Mesenchymal stem cell (in vitro differentiated cells and primary cell): ENCODE results near the gene LY6G6D.
A peak's percentile ranks its signal among the peaks of the same experiment; 100 is the strongest.

Experiments used
- DNase-seq: peaks from one replicate; pipeline ENCODE4 v3.0.0-alpha.2; 2013
- H2AFZ ChIP-seq: one replicate; pipeline ENCODE4 v1.6.1; 2013; ENCODE audit warnings: low read depth, mild to moderate bottlenecking, control low read depth, inconsistent platforms, low read length, moderate library complexity
- H2AK5ac ChIP-seq: 2 replicates; pipeline ENCODE4 v1.6.1; 2013; ENCODE audit warnings: low read length, moderate library complexity, mild to moderate bottlenecking, inconsistent platforms; ENCODE audit not compliant: severe bottlenecking
- H2BK120ac ChIP-seq: one replicate; pipeline ENCODE4 v1.6.1; 2013; ENCODE audit warnings: low read depth, mild to moderate bottlenecking, inconsistent platforms, low read length, moderate library complexity
- H2BK12ac ChIP-seq, 2 experiments: one replicate each; pipeline ENCODE4 v1.6.1; 2013; ENCODE audit warnings: inconsistent platforms in 2 of 2, low read length in 2 of 2, mild to moderate bottlenecking in 2 of 2, moderate library complexity in 2 of 2, control low read depth in 1 of 2
- H2BK15ac ChIP-seq: one replicate; pipeline ENCODE4 v1.6.1; 2013; ENCODE audit warnings: mild to moderate bottlenecking, low read depth, inconsistent platforms; ENCODE audit not compliant: poor library complexity, severe bottlenecking
- H2BK5ac ChIP-seq: 2 replicates; pipeline ENCODE4 v1.6.1; 2013; ENCODE audit warnings: low read depth, mild to moderate bottlenecking, low read length, control low read depth, inconsistent platforms; ENCODE audit not compliant: poor library complexity, severe bottlenecking
- H3K14ac ChIP-seq, 2 experiments: one replicate each; pipeline ENCODE4 v1.6.1; 2013; ENCODE audit warnings: inconsistent platforms in 2 of 2, low read length in 2 of 2, control low read depth in 1 of 2, mild to moderate bottlenecking in 1 of 2, moderate library complexity in 1 of 2
- H3K18ac ChIP-seq, 2 experiments: one replicate each; pipeline ENCODE4 v1.6.1; 2013; ENCODE audit warnings: inconsistent platforms in 2 of 2, low read length in 2 of 2, control low read depth in 1 of 2, low read depth in 1 of 2, mild to moderate bottlenecking in 1 of 2
- H3K23ac ChIP-seq, 2 experiments: one replicate each; pipeline ENCODE4 v1.6.1; 2013; ENCODE audit warnings: inconsistent platforms in 2 of 2, low read length in 2 of 2, mild to moderate bottlenecking in 2 of 2, moderate library complexity in 2 of 2, control low read depth in 1 of 2
- H3K27ac ChIP-seq: 2 replicates; pipeline ENCODE4 v1.5.1; 2013; ENCODE audit warnings: mild to moderate bottlenecking, moderate library complexity, low read length, control low read depth, inconsistent platforms; ENCODE audit not compliant: poor library complexity, severe bottlenecking
- H3K27me3 ChIP-seq, 2 experiments: 2 replicates each; pipeline versions ENCODE4 v1.6.1 to v1.7.0; 2013; ENCODE audit warnings: low read length in 2 of 2, mild to moderate bottlenecking in 2 of 2, moderate library complexity in 2 of 2, control low read depth in 1 of 2, inconsistent platforms in 1 of 2; ENCODE audit not compliant: control insufficient read depth in 1 of 2, insufficient read depth in 1 of 2
- H3K36me3 ChIP-seq, 2 experiments: 2 replicates each; pipeline versions ENCODE4 v1.6.1 to v1.7.0; 2013; ENCODE audit warnings: low read length in 2 of 2, control low read depth in 1 of 2, inconsistent platforms in 1 of 2, low read depth in 1 of 2, mild to moderate bottlenecking in 1 of 2; ENCODE audit not compliant: insufficient read depth in 2 of 2, control insufficient read depth in 1 of 2
- H3K4ac ChIP-seq, 2 experiments: one replicate each; pipeline ENCODE4 v1.6.1; 2013; ENCODE audit warnings: inconsistent platforms in 2 of 2, low read length in 2 of 2, mild to moderate bottlenecking in 2 of 2, moderate library complexity in 2 of 2, control low read depth in 1 of 2, low read depth in 1 of 2
- H3K4me1 ChIP-seq: 2 replicates; pipeline ENCODE4 v1.6.1; 2013; ENCODE audit warnings: low read depth, low read length, control low read depth; ENCODE audit not compliant: control insufficient read depth, insufficient read depth
- H3K4me2 ChIP-seq: 2 replicates; pipeline ENCODE4 v1.6.1; 2013; ENCODE audit warnings: low read length, mild to moderate bottlenecking, inconsistent platforms; ENCODE audit not compliant: poor library complexity, severe bottlenecking
- H3K4me3 ChIP-seq, 2 experiments: 2 replicates each; pipeline versions ENCODE4 v1.5.1 to v1.7.0; 2013; ENCODE audit warnings: low read length in 2 of 2, mild to moderate bottlenecking in 2 of 2, control low read depth in 1 of 2, low read depth in 1 of 2; ENCODE audit not compliant: insufficient read depth in 1 of 2
- H3K79me1 ChIP-seq: replicated peaks from 2 replicates; pipeline ENCODE4 v1.6.1; 2013; ENCODE audit warnings: mild to moderate bottlenecking, control low read depth, low read length, inconsistent platforms; ENCODE audit not compliant: poor library complexity, severe bottlenecking
- H3K9ac ChIP-seq: 2 replicates; pipeline ENCODE4 v1.7.0; 2013; ENCODE audit warnings: mild to moderate bottlenecking, low read length, moderate library complexity
- H3K9me3 ChIP-seq: 2 replicates; pipeline ENCODE4 v1.7.0; 2013; ENCODE audit warnings: mild to moderate bottlenecking, low read length; ENCODE audit not compliant: control insufficient read depth
- H4K8ac ChIP-seq: one replicate; pipeline ENCODE4 v1.6.1; 2013; ENCODE audit warnings: inconsistent platforms, mild to moderate bottlenecking, low read length, moderate library complexity
- H4K91ac ChIP-seq: one replicate; pipeline ENCODE4 v1.6.1; 2013; ENCODE audit warnings: mild to moderate bottlenecking, low read length, inconsistent platforms
- WGBS: methylation state at CpG from one replicate; pipeline ENCODE4 v1.1.7; 2013; ENCODE audit warnings: mixed read lengths; 5-methylcytosine and 5-hydroxymethylcytosine counted together

The LY6G6D gene

DNA sequence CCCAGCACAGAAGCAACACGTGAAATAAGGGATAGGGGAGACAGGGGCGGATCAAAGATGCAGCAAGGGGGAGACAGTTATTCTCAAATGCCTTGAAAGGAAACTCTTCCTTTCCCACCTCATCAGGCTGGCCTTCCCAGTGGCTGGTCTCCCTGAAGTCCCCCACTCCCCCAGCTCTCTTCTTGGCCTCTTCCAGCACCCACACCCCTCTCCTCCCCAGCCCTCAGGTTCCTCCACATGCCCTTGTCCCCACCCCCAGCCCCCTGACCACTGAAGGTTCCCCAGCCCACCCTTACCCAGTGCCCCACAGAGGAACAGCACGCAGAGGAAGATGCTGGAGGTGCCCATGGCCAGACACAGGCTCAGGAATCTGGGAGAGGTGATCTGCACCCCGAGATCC, 1.7 kb upstream of the LY6G6D start:
- no peak for DNase-seq

DNA sequence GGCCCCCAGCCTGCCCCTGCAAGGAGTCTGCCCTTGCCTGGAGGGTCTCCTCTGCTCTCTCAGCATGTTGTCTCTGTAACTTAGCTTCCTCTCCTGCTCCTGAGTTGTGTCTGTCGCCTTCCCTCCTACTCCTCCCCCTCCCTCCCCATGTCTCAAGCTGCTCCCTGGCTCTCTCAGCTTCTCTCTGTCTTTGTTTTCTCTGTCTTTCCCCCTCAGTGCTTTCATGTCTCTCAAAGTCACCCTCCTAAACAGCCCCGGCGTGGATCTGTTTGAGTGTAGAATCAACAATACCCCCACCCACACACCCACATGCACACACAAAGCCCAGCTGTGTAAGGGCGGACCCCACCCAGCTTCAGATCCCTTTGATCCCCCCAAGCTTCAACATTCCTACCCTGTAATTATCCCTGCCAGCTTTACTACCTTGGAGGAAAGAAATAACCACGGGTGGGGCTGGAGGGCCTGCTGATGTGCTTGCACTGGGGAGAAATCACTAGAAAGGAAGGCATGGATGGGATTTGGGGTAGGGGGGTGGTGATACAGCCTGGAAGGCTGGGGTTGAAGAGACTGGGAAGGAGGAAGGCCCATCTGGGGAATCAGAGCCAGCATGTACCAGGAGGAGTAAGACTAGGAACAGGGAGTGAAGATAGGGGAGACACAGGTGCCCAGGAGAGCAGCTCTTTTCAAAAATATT, 1.0 kb upstream of the LY6G6D start:
- Histone ChIP-seq H3K18ac (peak overlapping the region in 1 of 2 experiments; percentile 50), H3K4me3 (no peak overlapping the region), H3K36me3 (peaks cover 0 to 3% of the 10 kb centered on the region in 2 experiments), H3K79me1 (no peaks in the 10 kb centered on the region), H2BK15ac (no peak overlapping the region), H3K4me2 (no peak overlapping the region), H2BK120ac (no peak overlapping the region), H3K14ac (no peak overlapping the region), H3K27me3 (peaks cover 38 to 41% of the 10 kb centered on the region in 2 experiments), H2BK5ac (no peak overlapping the region), H3K4me1 (peaks cover 4% of the 10 kb centered on the region), H2AK5ac (no peak overlapping the region), H3K23ac (peak overlapping the region in 1 of 2 experiments; percentile 14), H3K27ac (no peak overlapping the region), H3K9ac (no peak overlapping the region), H3K4ac (peak overlapping the region in 1 of 2 experiments; percentile 43), H3K9me3 (no peaks in the 10 kb centered on the region), H4K91ac (no peak overlapping the region), H2AFZ (peak overlapping the region; percentile 78), H2BK12ac (peak overlapping the region in 1 of 2 experiments; percentile 15), H4K8ac (peak overlapping the region; percentile 84)
- 25% methylated on average over 5 of the region's 5 CpGs for WGBS
- DNase-seq = no peak

More for the DNA sequence above, 1.7 kb upstream of the LY6G6D start:
- Histone ChIP-seq H4K8ac (no peak overlapping the region), H3K4me2 (no peak overlapping the region), H3K9ac (no peak overlapping the region), H3K36me3 (peaks cover 0 to 3% of the 10 kb centered on the region in 2 experiments), H3K18ac (no peak overlapping the region), H3K9me3 (no peaks in the 10 kb centered on the region), H2BK12ac (no peak overlapping the region), H2BK5ac (no peak overlapping the region), H3K4me1 (peaks cover 4% of the 10 kb centered on the region), H3K14ac (no peak overlapping the region), H2AFZ (no peak overlapping the region), H2BK120ac (no peak overlapping the region), H3K4me3 (no peak overlapping the region), H2AK5ac (no peak overlapping the region), H3K4ac (no peak overlapping the region), H3K79me1 (no peaks in the 10 kb centered on the region), H3K27ac (no peak overlapping the region), H3K27me3 (peaks cover 38 to 41% of the 10 kb centered on the region in 2 experiments), H3K23ac (no peak overlapping the region), H2BK15ac (no peak overlapping the region), H4K91ac (no peak overlapping the region)
- WGBS = 47% methylated on average over 4 of the region's 4 CpGs

DNA sequence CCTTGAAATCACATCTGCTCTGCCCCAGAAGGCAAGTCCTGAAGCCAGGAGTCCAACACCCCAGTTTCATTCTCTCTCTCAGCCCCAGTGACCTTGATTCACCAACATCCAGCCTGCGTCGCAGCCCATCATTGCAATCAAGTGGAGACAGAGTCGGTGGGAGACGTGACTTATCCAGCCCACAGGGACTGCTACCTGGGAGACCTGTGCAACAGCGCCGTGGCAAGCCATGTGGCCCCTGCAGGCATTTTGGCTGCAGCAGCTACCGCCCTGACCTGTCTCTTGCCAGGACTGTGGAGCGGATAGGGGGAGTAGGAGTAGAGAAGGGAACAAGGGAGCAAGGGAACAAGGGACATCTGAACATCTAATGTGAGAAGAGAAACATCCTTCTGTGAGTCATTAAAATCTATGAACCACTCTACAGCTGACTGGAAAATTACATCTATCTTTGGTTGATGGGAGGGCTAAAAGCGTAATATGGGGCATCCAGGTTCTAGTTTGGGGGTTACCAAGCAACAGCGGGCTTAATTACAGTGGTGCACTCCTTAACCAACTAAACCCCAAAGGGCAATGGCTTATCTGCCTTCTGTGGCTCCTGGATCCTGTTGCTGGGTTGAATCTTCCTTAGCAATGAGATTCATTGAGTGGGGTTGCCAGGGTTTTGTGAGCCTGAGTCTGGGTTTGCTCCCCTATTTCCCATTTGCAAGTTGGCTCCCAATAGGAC, 2.5 kb downstream of the LY6G6D start:
- Histone ChIP-seq H2BK12ac (no peak overlapping the region), H3K9me3 (no peaks in the 10 kb centered on the region), H3K9ac (no peak overlapping the region)

DNA sequence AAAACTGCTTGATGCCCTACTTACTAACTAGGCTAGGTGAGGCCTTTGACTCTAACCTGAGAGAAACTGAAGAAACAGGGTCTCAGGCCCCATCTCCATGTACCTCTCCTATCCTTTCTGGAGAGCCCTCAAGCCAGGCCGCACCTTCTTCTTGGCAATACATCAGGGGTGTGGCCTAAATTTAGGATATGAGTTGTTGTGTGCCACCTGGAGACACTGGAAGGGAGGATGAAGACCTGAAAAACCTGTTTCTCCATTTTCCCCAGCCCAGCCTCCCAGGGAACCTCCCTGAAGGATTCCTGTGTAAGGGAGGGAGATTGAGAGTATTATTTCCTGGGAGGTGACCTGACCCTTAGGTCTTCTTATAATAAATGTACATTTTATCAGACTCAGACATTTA, 3.1 kb downstream of the LY6G6D start:
- no peak overlapping the region for H4K8ac ChIP-seq
- H3K4me2 ChIP-seq = no peak overlapping the region
- 100% methylated on average over 1 of the region's 1 CpG for WGBS
- peak overlapping the region in 1 of 2 experiments; percentile 7 for H2BK12ac ChIP-seq
- peaks cover 10 to 29% of the 10 kb centered on the region in 2 experiments for H3K27me3 ChIP-seq
- H3K27ac ChIP-seq = no peak overlapping the region
- H3K4me1 ChIP-seq = peaks cover 4% of the 10 kb centered on the region
- H3K18ac ChIP-seq = no peak overlapping the region
- no peak overlapping the region for H3K4me3 ChIP-seq
- H4K91ac ChIP-seq = peak overlapping the region; percentile 16
- no peak overlapping the region for H2AK5ac ChIP-seq
- DNase-seq = no peak
- H2BK5ac ChIP-seq = no peak overlapping the region
- H3K23ac ChIP-seq = no peak overlapping the region
- no peaks in the 10 kb centered on the region for H3K79me1 ChIP-seq
- H2BK120ac ChIP-seq = no peak overlapping the region
- H3K4ac ChIP-seq = no peak overlapping the region
- H3K9me3 ChIP-seq = no peaks in the 10 kb centered on the region
- H2AFZ ChIP-seq = no peak overlapping the region
- no peak overlapping the region for H3K9ac ChIP-seq
- H3K36me3 ChIP-seq = no peaks in the 10 kb centered on the region
- H2BK15ac ChIP-seq = no peak overlapping the region
- H3K14ac ChIP-seq = no peak overlapping the region

More for the DNA sequence above, 2.5 kb downstream of the LY6G6D start:
- Histone ChIP-seq H2AK5ac (no peak overlapping the region), H3K79me1 (no peaks in the 10 kb centered on the region), H3K14ac (no peak overlapping the region), H3K4ac (no peak overlapping the region), H3K4me2 (no peak overlapping the region), H3K18ac (no peak overlapping the region), H2BK15ac (no peak overlapping the region), H2BK5ac (no peak overlapping the region), H4K8ac (no peak overlapping the region), H3K36me3 (no peaks in the 10 kb centered on the region), H4K91ac (no peak overlapping the region), H3K27me3 (peaks cover 12 to 29% of the 10 kb centered on the region in 2 experiments), H3K27ac (no peak overlapping the region), H2AFZ (no peak overlapping the region), H3K4me3 (no peak overlapping the region), H3K4me1 (peaks cover 4% of the 10 kb centered on the region), H2BK120ac (no peak overlapping the region), H3K23ac (no peak overlapping the region)
- no peak for DNase-seq
- 75% methylated on average over 8 of the region's 10 CpGs for WGBS
